K562 (cell line): ENCODE data around the gene ITPR1. TPM values are rescaled to one million over a fixed set of nuclear protein-coding genes. Genes with fewer than 3 reads are reported as not detected.

Experiments used
- ARID1B ChIP-seq: fragments of 450-650 bp; IDR thresholded peaks from 2 replicates; pipeline ENCODE4 v1.6.1; 2016; ENCODE audit warnings: antibody characterized with exemption, mild to moderate bottlenecking, inconsistent platforms
- CC2D1A ChIP-seq: fragments of 450-650 bp; IDR thresholded peaks from 2 replicates; pipeline ENCODE4 v1.6.1; 2017; ENCODE audit warnings: mild to moderate bottlenecking
- GABPA ChIP-seq: fragments of 200-800 bp; sonication (Bioruptor generic); conservative IDR thresholded peaks from 2 replicates; pipeline ENCODE4 v1.6.1; 2016; ENCODE audit warnings: low read depth, missing genetic modification characterization, missing compliant biosample characterization
- HCFC1 ChIP-seq: IDR thresholded peaks from 2 replicates; pipeline ENCODE4 v1.6.1; 2012; ENCODE audit warnings: low read depth, low read length, improper control_type of control experiment
- HNRNPL ChIP-seq: fragments of 200-400 bp; formaldehyde crosslinking; IDR thresholded peaks from 2 replicates; pipeline ENCODE4 v1.6.1; 2017; ENCODE audit warnings: low read depth, mild to moderate bottlenecking, low read length
- JUN ChIP-seq, 2 experiments: sonication (generic) in 1 of 2; formaldehyde crosslinking in 1 of 2; IDR thresholded peaks; 2 replicates each; pipeline versions ENCODE4 v1.6.1 to v1.8.0; 2012 to 2022; ENCODE audit warnings: borderline replicate concordance in 2 of 2, mild to moderate bottlenecking in 2 of 2, improper control_type of control experiment in 1 of 2, low read depth in 1 of 2, low read length in 1 of 2, missing genetic modification reagents in 1 of 2
- KLF13 ChIP-seq: fragments of 450-650 bp; IDR thresholded peaks from 2 replicates; pipeline ENCODE4 v1.6.1; 2016; ENCODE audit warnings: missing genetic modification characterization, low read depth, mild to moderate bottlenecking, missing compliant biosample characterization, moderate library complexity, borderline replicate concordance
- MCM2 ChIP-seq: fragments of 450-650 bp; IDR thresholded peaks from 2 replicates; pipeline ENCODE4 v1.6.1; 2017; ENCODE audit warnings: low read depth, mild to moderate bottlenecking
- NCOA6 ChIP-seq: fragments of 450-650 bp; IDR thresholded peaks from 2 replicates; pipeline ENCODE4 v1.6.1; 2017; ENCODE audit warnings: mild to moderate bottlenecking
- OTX1 ChIP-seq: fragments of 450-650 bp; formaldehyde crosslinking; IDR thresholded peaks from 2 replicates; pipeline ENCODE4 v1.4.0; 2022; ENCODE audit warnings: mild to moderate bottlenecking
- POLR2H ChIP-seq: IDR thresholded peaks from 2 replicates; pipeline ENCODE4 v1.6.1; 2016; ENCODE audit warnings: missing genetic modification characterization, low read depth, mild to moderate bottlenecking, control low read depth, missing compliant biosample characterization, moderate library complexity
- SMARCA4 ChIP-seq: fragments of 450-650 bp; IDR thresholded peaks from 2 replicates; pipeline ENCODE4 v1.6.1; 2016
- TAF7 ChIP-seq: fragments of 450-650 bp; IDR thresholded peaks from 2 replicates; pipeline ENCODE4 v1.6.1; 2016; ENCODE audit warnings: missing genetic modification characterization, missing compliant biosample characterization
- TCF7L2 ChIP-seq: fragments of 150-350 bp; IDR thresholded peaks from 2 replicates; pipeline ENCODE4 v1.6.1; 2016; ENCODE audit warnings: low read depth, mild to moderate bottlenecking, low read length, moderate library complexity
- TRIM28 ChIP-seq: fragments of 450-650 bp; IDR thresholded peaks from 2 replicates; pipeline ENCODE4 v1.6.1; 2017
- ZNF3 ChIP-seq: fragments of 250-450 bp; sonication (Bioruptor Pico); IDR thresholded peaks from 2 replicates; pipeline ENCODE4 v1.5.0; 2021; ENCODE audit warnings: mild to moderate bottlenecking, moderate library complexity
- ZNF707 ChIP-seq: fragments of 250-450 bp; sonication (Bioruptor Pico); conservative IDR thresholded peaks from 2 replicates; pipeline ENCODE4 v1.8.0; 2022; ENCODE audit warnings: inconsistent platforms, mild to moderate bottlenecking, moderate library complexity
- polyA plus RNA-seq, 8 experiments: library from polyadenylated mRNA; depleted of rRNA in 4 of 8; stranded (reverse) in 5 of 8; unstranded in 3 of 8; fragments of >200 nt; fragmentation: Nextera tagmentation in 2 of 8; fragmentation: Illumina TruSeq in 1 of 8; extraction: Ambion mirVana in 2 of 8; extraction: Trizol in 1 of 8; gene quantifications; 2 replicates each; pipeline versions ENCODE4 v1.2.1 to v1.2.3, GENCODE V29; 2011 to 2014; ENCODE audit warnings: inconsistent platforms in 1 of 8, missing spikeins in 1 of 8
- total RNA-seq, 7 experiments: library from RNA; depleted of rRNA in 6 of 7; stranded (reverse); fragments of >200 nt in 6 of 7; fragmentation: Illumina TruSeq in 2 of 7; extraction: Trizol in 2 of 7; gene quantifications; 2 replicates each; pipeline versions ENCODE4 v1.2.1 to v1.2.3, GENCODE V29; 2011 to 2021; ENCODE audit warnings: low replicate concordance in 1 of 7
- TF ChIP-seq, protein P1 (sequence below): fragments of 450-650 bp; formaldehyde crosslinking; IDR thresholded peaks from 2 replicates; pipeline ENCODE4 v1.4.0; 2022; ENCODE audit warnings: missing genetic modification characterization
- TF ChIP-seq, protein P2 (sequence below): fragments of 450-650 bp; IDR thresholded peaks from 2 replicates; pipeline ENCODE4 v1.6.1; 2014; ENCODE audit warnings: low read depth, mild to moderate bottlenecking, moderate library complexity, borderline replicate concordance
- TF ChIP-seq, protein P3 (sequence below): sonication (generic); formaldehyde crosslinking; IDR thresholded peaks from 2 replicates; pipeline ENCODE4 v1.8.1; 2022; ENCODE audit warnings: missing genetic modification reagents
- TF ChIP-seq, protein P4 (sequence below): fragments of 450-650 bp; IDR thresholded peaks from 2 replicates; pipeline ENCODE4 v1.6.1; 2016
- TF ChIP-seq, protein P5 (sequence below): fragments of 450-650 bp; formaldehyde crosslinking; IDR thresholded peaks from 2 replicates; pipeline ENCODE4 v1.4.0; 2022; ENCODE audit warnings: mild to moderate bottlenecking, moderate library complexity

ITPR1 gene
- total and polyA plus RNA-seq, 9 of the 15 experiments (the other 6 are each of a cell fraction or from before 2014, with no cell fraction given) = 22.4 to 40.0 (median 27.4) TPM

DNA sequence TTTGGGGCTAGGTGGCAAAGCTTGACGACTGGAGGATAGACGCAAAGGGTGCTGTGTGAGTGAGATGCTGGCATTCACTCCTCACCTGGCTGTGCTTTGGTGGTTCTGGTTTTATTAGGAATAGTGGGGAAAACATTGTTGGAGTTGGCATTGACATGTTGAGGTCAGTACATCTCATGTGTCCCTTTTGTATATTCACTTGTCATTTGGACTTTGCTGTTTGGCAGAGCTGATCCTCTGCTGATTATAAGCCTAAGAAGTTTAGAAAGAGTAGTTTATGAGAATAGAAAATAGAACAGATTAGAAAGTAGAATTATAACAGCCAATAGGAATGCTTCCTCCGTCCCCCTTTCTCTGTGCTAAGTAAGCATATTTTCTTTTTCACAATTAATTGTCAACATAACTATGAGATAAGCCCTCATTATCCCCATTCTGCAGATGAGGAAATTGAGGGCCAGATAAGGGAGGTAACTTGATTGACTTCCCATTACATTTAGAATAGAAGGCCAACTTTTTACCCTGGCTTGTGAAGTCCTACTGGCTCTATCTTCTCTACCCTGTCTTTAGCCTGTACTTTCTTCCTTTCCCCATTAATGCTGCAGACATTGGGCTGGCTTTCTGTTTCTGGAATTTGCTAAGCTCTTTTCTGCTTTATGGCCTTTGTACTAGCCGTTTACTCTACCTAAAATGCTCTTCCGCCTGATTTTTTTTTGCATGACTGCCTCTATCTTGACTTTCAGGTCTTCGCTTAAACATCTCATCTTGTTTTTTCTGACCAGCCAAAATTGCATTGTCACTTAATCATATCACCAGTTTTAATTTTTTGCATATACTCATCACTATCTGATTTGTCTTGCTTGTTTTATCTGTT is 12.8 kb downstream of the ITPR1 start (continued):
- no peak for TF ChIP-seq MCM2
- TF ChIP-seq GABPA (tag) = peak; percentile 19; the same call in 1 of the 2 replicates
- no peak; the same call in 1 of the 2 replicates for TF ChIP-seq TCF7L2
- TF ChIP-seq TRIM28 = no peak
- TF ChIP-seq KLF13 (tag) = no peak
- no peak for TF ChIP-seq NCOA6
- TF ChIP-seq, protein P1, sequence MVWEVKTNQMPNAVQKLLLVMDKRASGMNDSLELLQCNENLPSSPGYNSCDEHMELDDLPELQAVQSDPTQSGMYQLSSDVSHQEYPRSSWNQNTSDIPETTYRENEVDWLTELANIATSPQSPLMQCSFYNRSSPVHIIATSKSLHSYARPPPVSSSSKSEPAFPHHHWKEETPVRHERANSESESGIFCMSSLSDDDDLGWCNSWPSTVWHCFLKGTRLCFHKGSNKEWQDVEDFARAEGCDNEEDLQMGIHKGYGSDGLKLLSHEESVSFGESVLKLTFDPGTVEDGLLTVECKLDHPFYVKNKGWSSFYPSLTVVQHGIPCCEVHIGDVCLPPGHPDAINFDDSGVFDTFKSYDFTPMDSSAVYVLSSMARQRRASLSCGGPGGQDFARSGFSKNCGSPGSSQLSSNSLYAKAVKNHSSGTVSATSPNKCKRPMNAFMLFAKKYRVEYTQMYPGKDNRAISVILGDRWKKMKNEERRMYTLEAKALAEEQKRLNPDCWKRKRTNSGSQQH = peak; percentile 42; the same call in 1 of the 2 replicates
- TF ChIP-seq, protein P2, sequence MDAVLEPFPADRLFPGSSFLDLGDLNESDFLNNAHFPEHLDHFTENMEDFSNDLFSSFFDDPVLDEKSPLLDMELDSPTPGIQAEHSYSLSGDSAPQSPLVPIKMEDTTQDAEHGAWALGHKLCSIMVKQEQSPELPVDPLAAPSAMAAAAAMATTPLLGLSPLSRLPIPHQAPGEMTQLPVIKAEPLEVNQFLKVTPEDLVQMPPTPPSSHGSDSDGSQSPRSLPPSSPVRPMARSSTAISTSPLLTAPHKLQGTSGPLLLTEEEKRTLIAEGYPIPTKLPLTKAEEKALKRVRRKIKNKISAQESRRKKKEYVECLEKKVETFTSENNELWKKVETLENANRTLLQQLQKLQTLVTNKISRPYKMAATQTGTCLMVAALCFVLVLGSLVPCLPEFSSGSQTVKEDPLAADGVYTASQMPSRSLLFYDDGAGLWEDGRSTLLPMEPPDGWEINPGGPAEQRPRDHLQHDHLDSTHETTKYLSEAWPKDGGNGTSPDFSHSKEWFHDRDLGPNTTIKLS = no peak
- TF ChIP-seq, protein P3, sequence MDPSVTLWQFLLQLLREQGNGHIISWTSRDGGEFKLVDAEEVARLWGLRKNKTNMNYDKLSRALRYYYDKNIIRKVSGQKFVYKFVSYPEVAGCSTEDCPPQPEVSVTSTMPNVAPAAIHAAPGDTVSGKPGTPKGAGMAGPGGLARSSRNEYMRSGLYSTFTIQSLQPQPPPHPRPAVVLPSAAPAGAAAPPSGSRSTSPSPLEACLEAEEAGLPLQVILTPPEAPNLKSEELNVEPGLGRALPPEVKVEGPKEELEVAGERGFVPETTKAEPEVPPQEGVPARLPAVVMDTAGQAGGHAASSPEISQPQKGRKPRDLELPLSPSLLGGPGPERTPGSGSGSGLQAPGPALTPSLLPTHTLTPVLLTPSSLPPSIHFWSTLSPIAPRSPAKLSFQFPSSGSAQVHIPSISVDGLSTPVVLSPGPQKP (CRISPR knock-in tag) = no peak
- no peak for TF ChIP-seq TAF7 (tag)
- peak; percentile 74; the same call in 1 of the 2 replicates for TF ChIP-seq SMARCA4
- TF ChIP-seq, protein P4, sequence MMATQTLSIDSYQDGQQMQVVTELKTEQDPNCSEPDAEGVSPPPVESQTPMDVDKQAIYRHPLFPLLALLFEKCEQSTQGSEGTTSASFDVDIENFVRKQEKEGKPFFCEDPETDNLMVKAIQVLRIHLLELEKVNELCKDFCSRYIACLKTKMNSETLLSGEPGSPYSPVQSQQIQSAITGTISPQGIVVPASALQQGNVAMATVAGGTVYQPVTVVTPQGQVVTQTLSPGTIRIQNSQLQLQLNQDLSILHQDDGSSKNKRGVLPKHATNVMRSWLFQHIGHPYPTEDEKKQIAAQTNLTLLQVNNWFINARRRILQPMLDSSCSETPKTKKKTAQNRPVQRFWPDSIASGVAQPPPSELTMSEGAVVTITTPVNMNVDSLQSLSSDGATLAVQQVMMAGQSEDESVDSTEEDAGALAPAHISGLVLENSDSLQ = peak; percentile 68
- no peak for TF ChIP-seq ZNF707 (CRISPR knock-in tag)
- TF ChIP-seq, protein P5, sequence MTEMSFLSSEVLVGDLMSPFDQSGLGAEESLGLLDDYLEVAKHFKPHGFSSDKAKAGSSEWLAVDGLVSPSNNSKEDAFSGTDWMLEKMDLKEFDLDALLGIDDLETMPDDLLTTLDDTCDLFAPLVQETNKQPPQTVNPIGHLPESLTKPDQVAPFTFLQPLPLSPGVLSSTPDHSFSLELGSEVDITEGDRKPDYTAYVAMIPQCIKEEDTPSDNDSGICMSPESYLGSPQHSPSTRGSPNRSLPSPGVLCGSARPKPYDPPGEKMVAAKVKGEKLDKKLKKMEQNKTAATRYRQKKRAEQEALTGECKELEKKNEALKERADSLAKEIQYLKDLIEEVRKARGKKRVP (CRISPR knock-in tag) = no peak; the same call in 1 of the 2 replicates
- peak; percentile 91 for TF ChIP-seq ZNF3 (CRISPR knock-in tag)
- TF ChIP-seq POLR2H (tag) = no peak
- TF ChIP-seq JUN (IDR thresholded peaks at IDR 0.05; ENCODE audit: borderline replicate concordance, low read depth, low read length) = no peak
- TF ChIP-seq JUN (CRISPR knock-in tag; IDR thresholded peaks at IDR 0.05; ENCODE audit: borderline replicate concordance) = no peak
- peak; percentile 56; the same call in 1 of the 2 replicates for TF ChIP-seq OTX1 (CRISPR knock-in tag)
- peak; percentile 66 for TF ChIP-seq ARID1B
- TF ChIP-seq HNRNPL = no peak
- TF ChIP-seq HCFC1 = no peak
- no peak; the same call in 1 of the 2 replicates for TF ChIP-seq CC2D1A
